ENCODE data around the gene TRAPPC6A.

The TRAPPC6A gene

DNA sequence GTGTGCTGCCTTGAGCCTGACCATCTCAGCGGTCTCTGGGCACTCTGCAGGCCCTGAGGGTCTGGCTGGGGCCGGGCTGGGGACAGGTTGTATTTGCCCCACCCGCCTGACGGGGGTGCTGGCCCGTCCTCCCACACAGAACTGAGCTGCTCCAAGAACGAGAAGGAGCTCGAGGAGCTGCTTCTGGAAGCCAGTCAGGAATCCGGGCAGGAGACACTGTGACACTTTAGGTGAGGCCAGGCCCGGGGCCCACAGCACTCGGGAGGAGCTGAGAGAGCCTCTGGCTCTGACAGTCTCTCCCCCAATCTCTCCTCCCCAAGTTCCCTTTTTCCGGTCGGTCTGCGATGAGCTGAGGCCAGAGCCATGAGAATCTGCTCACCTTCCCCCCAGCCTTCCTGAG lies 31.8 kb downstream of the TRAPPC6A start:
- DNase-seq = no peak

DNA sequence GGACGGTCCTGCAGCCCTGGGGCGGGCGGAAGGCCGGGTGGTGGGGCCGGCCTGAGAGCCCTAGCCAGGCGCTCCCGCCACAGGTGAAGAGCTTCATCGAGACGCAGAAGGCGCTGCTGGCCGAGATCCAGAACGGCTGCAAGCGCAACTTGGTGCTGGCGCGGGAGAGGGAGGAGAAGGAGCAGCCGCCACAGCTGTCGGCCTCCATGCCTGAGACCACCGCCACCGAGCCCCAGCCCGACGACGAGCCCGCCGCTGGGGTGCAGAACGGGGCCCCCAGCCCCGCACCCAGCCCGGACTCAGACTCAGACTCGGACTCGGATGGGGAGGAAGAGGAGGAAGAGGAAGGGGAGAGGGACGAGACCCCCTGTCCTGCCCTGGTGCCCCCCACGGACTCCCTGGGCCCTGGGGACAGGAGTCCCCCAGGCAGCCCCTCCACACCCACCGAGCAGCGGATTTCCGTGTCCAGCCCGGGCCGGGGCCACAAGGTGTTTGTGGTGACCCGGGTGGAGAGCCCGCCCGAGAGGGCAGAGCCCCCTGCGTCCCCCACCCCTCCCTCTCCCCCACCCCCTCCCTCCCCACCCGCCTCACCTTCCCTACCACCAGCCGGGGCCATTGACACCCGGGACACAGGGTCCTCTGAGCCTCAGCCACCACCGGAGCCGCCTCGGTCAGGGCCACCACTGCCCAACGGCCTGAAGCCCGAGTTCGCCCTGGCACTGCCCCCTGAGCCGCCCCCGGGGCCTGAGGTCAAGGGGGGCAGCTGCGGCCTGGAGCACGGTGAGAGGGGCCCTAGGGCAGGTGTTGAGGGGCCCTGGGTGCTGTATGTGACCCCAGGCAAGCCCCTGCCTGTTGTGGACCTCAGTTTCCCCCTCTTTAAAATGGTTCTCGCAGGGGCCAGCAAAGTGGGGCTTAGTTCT lies 32.5 kb downstream of the TRAPPC6A start:
- DNase-seq = no peak

DNA sequence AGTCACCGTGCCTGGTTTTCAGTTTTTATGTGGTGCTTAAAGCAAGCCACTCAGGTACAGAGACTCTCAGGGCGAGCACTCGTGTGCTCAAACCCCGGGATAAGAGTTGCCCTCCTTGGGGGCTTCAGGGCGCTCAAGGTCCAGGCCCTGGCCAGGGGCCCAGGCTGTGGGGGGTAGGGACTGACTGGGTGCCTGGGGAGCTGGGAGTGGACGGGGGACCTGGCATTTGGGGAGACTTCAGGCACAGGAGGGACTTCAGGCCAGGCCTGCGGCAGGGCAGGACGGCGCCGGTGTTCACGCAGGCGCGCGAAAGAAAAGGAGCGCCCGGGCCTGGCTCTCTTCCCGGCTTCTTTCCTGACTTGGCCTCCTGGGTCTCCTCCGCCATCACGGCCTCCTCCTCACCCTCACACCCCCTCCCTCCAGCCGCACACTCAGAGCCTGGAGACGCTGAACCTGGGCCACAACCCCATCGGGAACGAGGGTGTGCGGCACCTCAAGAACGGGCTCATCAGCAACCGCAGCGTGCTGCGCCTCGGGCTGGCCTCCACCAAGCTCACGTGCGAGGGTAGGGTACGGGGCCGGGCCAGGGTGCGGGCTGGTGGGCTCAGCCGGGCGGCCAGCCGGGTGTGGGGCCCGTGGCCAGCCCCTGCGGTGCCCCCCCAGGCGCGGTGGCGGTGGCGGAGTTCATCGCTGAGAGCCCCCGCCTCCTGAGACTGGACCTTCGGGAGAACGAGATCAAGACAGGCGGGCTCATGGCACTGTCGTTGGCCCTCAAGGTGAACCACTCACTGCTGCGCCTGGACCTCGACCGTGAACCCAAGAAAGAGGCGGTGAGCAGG lies 33.4 kb downstream of the TRAPPC6A start:
- DNase-seq = no peak

DNA sequence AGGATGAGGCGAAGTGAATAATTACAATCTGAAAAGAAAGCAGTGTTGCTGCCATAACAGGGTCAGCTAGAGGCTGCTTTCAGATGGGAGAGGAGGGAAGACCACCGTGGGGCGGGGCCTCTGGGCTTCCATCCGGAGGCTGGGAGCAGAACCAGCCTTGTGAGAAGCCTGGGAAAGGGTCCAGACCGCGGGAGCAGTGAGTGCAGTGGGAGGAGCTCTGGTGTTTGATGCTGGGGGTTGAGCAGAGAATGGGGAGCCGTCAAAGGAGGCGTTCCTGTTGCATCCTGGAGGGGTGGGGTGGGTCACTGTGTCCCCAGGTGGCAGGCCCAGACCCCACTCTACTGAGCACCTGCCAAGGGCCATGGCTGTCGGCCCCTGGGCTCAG lies 35.3 kb downstream of the TRAPPC6A start:
- no peak for DNase-seq

DNA sequence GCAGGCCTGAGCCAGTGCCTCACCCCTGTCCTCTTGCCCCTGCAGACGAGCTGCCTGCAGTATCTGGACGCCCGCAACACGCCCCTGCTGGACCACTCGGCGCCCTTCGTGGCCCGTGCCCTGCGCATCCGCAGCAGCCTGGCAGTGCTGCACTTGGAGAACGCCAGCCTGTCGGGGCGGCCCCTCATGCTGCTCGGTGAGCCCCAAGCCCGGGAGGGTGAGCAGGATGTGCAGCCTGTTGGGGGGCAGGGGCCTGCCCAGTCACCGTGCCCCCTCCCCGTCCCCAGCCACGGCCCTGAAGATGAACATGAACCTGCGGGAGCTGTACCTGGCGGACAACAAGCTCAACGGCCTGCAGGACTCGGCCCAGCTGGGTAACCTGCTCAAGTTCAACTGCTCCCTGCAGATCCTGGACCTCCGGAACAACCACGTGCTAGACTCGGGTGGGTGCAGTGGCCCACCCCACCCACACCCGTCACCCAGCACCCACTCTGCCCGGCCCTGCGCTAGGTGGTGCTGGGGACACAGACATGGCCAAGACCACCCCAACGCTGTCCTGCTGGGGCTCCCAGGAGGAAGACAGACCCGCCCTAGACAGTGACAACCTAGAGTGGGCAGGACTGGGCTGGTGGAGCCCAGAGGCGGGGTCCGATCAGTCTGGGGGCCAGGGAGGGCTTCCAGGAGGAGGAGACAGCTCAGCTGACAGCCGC lies 35.9 kb downstream of the TRAPPC6A start:
- DNase-seq = no peak

DNA sequence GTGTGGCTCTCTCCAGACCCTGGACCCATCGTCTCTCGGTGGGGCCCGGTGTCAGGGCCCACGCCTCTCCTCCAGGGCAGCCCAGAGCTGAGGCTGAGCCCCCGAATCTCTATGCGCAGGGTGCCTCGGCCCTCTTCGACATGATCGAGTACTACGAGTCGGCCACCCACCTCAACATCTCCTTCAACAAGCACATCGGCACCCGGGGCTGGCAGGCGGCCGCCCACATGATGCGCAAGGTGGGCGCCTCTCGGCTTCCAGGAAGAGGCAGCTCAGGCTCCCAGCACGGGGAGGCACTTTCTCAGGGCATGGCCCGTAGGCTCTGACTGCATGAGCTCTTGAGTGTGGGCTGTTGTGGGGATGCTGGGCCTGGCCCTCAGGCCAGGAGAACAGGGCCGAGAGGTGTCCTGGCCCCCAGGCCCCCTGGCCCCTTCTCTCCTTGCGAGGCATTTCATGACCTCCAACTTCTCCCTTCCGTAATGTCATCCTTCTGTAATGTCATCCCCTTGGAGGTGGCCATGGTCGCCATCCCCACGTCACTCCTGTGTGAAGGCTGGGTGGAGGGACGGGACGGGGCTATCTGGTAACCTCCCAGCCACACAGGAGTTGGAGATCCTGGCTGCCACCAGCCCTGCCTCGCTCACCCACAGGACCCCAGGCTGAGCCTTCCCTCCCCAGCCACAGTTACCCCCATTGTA lies 36.7 kb downstream of the TRAPPC6A start:
- no peak for DNase-seq

DNA sequence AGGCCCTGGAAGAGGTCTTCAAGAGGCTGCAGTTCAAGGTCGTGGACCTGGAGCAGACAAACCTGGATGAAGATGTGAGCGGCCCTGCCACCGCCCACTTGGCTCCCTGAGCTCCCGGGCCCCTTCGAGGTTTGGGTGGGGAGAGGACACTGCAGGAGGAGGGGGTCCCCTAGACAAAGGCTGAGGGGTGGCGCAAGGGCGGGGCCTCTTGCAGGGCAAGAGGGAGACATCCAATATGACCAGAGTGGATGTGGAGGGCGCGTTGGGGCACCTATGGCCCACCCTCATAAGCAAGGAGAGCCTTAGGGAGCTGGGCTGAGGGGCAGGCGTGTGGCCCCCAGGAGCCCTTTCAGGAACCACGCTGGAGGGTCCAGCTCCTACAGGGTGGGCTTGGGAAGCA lies 37.5 kb downstream of the TRAPPC6A start:
- no peak for DNase-seq

DNA sequence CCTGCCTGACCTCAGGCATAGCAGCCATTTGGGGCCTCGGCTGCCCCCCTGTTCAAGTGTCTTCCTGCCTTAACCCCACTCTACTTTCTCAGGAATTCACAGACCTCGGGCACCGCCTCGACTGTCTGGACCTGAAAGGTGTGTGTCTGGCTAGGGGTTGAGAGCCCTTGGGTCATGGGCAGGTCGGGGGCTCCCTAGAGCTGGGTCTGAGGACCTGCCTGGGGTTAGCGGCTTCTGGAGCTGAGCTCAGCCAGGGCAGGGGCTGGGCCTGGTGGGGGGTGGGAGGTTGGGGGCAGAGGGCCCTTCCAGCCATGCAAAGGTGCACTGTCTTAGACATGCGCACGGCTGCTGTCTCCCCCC lies 37.9 kb downstream of the TRAPPC6A start:
- no peak for DNase-seq

DNA sequence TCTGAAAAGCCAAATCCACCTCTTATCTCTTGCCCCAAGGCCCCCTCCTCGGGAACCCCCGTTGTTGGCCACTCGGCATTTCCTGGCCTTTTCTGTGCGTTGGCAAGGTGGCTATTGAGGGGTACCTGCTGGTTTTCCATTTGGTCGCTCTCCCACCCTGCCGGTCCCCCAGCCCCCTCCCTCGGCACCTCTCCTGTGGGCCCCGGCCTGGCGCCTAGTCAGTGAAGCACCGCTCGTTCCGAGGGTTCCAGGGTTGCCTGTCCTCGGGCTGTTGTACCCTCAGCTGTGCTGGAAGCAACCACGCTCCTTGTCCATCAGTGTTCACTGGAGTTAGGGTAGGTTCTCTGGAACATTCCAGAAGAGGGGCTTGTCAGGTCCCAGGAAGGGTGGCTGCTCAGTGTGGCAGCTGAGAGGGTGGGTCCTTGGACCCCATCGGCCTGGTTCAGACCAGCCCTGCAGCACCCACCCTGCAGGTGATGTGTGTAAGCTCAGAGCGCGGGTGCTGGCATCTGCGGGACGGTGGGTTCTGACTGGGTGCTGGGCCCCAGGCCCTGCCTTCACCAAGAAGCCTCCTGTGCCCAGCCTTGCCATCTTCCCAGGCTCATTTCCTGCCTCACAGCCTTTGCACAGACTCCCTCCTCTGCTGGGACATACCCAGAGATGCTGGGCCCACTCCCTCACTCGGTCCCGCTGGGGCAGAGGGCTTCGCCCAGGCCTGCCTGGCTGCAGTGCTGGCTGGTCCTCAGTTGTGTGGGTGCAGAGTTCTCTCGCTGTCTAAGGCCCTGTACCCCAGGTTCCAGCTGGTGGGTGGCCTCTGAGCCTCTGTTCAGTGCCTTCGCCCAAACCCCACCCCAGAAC lies 38.5 kb downstream of the TRAPPC6A start:
- DNase-seq = no peak

DNA sequence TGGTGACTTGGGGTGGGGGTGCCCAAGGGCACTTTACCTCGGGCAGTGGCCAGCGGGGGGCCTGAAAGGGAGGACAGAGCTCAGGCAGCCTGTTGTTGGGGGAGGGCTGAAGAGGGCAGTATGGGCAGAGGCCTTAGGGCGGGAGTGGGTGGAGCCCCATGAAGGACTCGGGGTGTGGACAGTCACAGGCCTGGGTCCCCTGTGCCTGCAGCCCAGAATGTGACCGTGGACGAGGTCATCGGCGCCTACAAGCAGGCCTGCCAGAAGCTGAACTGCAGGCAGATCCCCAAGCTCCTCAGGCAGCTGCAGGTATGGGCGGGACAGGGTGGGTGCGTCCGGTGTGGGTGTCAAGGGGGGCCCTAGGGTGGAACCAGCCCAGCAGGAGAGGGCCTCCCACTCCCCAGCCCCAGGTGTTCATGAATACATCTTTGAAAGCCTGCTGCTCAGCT lies 39.7 kb downstream of the TRAPPC6A start:
- no peak for DNase-seq

DNA sequence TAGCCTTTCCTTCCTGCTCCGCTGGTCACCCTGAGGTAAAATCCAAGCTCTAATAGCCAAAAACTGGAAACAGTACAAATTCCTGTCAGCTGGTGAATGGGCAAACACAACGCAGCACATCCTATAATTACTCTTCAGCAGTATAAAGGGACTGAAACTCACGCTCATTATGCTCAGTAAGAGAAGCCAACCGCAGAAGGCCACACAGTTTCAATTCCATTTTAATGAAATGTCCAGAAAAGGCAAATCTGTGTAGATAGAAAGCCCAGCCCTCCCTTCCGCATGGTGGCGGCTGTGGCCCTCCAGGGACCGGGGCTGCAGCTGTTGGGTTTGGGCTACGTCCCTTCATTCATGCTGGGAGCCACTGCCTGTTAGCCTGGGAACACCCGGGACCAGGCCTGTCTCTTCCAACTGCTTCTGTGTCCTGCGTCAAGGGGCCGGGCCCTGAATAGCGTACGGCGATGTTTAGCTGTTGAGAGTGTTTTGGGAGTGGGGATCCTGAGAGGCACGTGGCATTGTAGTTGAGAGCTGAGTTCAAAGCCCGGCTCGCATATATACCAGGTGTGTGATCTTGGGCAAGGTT lies 40.8 kb downstream of the TRAPPC6A start:
- no peak for DNase-seq

DNA sequence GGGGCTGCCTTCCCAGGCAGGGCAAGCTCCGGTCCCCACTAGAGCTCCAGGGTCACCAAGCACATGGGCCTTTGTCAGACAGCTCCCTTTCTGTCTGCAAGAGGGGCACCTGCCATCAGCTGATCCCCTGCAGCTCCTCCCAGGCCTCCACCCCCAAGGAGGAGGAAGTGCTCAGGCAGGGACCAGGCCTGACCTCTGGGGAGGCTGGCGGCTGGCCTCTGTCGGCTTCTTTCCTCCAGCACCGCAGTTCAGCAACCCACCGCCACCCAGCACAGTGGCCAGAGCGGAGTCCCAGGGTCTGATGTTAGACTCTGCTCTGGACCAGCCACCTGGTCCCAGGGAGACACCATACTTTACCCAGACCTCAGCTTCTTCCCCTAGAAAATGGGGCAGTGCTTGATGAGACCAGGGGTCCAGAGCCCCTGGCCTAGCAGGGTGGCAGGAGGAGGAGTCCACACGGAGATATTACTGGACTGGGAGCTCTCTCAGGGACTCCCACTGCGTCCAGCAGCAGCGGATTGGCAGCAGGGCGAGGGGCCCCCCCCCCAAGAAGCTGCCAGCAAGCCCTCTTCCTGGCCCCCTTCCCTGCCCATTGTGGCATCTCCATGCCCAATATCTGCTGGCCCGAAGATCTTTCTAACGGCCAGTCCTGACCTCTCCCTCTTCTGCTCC lies 41.4 kb downstream of the TRAPPC6A start:
- no peak for DNase-seq

DNA sequence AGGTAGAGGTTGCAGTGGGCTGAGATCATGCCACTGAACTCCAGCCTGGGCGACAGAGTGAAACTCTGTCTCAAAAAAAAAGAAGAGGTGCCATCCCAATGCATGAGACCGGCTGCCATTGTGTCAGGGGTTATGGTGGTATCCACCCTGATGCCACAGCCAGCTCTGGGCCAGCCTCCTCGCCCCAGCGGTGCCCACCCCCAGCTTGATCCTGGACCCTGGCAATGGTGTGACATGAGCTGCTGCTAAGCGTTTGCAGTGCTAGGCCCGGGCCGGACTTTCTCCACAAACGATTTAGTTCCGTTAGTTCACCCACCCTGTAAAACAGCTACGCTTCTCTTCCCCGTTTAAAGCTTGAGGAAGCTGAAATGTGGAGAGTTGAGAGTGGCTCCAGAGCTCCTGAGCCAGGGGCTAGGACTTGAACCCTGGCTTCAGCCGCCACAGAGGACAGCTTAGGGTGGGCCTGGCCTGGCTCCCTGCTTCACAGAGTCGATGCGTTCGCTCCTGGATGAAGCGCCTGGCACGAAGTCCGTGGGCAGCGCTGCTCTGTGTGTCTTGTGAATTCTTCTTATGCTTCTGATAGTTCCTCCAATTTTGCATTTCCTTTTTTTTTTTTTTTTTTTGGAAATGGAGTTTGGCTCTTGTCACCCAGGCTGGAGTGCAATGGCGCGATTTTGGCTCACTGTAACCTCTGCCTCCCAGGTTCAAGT lies 42.7 kb downstream of the TRAPPC6A start:
- no peak for DNase-seq

DNA sequence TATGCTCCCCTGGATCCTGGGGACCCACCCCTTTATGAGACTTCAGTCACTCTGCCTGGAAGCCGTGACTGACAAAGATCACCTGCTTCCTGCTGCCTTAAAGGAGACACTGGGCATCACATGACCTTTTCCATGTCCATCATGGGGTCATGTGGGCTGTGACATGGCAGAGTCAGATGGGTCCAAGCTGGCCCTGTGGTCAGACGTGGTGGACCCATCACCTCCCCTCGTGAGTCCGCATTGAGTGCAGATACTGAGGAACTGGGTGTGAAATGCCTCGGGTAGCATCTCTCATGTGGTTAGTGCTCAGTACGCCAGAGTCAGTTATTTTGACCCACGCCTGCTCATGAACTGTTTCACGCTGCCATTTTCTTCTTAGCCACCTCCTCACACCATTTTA lies 44.4 kb downstream of the TRAPPC6A start:
- DNase-seq = no peak

DNA sequence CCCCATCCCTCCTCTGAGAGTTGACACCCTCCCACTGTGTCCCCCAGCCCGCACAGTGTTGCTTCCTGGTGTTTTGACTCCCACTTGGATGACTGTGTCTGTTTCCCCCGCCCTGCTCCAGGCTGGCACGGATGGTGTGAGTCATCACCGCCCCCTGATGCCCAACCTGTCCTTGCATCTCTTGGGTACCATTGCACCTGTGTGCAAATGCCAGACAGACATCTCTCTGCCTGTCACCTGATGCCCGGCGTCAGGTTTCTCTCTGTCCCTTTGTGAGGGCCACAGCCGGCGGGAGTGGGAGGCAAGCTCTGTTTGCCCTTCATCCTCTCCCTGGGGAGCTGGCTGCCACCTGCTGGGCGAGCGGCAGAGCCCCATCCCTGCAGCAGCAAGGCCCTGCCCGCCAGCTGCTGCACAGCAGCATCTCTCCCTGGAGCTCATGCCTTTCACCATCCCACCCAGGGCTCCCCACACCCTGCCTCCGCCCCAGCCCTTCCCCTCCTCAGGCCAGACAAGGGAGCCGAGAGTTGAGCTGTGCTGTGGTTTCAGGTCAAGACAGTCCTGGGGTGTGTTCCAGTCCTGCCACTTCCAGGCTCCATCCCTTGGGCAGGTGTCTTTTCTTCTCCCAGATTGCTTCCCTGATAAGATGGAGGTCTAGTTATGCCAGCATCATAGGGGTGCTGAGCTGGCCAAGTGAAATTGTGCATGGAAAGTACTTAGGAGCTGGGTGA lies 47.0 kb downstream of the TRAPPC6A start:
- DNase-seq = no peak

DNA sequence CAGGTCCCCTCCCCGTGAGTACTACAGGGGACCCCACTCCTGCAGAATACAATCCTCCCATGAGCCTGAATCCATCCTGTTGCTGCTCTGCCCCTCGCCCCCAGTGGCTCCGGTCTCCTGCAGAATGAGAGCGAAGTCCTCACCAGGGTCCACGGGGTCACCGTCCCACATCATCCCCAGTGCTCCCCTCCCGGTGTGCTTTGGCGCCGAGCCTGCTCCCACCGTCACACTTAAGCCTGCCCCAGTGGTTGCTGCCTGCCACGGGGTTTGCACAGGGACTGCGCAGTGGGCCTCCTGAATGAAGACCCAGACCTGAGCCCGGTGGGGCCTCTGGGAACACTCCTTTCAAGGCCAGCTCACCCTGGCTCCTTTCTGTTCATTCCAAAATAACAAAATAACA lies 47.8 kb downstream of the TRAPPC6A start:
- DNase-seq = no peak

DNA sequence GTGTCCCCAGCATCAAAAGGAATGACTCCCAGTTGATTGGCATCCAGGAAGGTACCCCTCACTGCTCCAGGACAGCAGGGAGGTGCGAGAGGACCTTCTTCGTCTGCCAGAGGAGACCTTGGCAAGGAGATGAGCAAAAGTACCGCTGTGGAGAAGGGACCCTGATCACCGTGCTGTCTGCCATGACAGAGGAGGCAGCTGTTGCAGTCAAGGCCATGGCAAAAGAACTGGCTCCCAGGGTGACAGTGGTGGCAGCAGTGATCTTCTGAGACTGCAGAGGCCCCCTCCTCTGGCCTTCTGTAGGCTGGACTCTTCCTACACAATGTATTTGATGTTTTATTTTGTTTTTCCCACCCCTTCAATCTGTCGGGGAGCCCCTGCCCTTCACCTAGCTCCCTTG lies 49.2 kb downstream of the TRAPPC6A start:
- DNase-seq = no peak

DNA sequence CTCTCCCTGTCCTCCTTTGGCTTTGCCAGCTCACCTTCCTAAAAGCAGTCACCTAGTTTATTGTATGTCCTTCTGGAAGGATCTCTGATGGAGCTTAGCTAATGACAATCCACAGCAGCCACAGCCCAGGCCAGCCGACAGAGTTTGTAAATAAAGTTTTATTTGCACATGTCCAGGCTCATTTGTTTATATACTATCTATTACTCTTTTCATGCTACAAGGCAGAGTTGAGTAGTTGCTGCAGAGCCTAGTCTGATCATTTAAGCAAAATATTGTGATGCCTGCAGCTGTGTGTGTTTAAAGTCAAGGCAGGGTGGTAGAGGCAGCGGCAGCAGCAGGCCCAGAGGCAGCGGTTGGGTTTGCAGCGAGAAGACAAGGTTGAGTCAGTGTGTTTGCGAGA lies 49.9 kb downstream of the TRAPPC6A start:
- DNase-seq = no peak

DNA sequence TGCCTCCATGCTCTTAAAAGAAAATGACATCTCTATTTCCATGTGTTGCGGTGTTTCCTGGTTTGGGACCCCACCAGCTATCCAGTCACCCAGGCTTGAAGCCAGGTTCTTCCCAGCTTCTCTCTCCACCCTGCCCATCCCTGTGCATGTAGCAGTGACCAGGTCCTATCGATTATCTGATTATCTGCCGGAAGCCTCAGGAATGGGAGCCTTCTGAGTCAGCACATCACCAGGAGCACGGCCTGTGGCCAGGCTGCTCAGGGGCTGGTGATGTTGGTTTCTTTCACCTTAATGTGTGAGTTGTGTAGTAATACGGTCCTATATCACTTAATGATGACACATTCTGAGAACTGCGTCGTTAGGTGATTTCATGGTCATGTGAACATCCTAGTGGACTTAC lies 51.4 kb downstream of the TRAPPC6A start:
- no peak for DNase-seq

Measured in stimulated activated CD4-positive, alpha-beta T cell treated with anti-CD3 and anti-CD28 coated beads, Interleukin-4, amount 100 ng/mL, for 1 hour (primary cell).